Measurements from ENCODE around the gene FGF3. TPM values are rescaled to one million over a fixed set of nuclear protein-coding genes. Genes with fewer than 3 reads are reported as not detected.

FGF3 gene
- total and polyA plus RNA-seq, 2 donors from 2014 or later: not detected

GRCh38 chr11:69822676-69823494 is 3.7 kb upstream of the FGF3 start:
- H3K4me1 ChIP-seq (ENCODE audit: control insufficient read depth in 2 of 3, insufficient read depth in 2 of 3, low read depth in 1 of 3, low read length in 3 of 3): no peaks in the 10 kb centered on the region
- intact Hi-C loops (cut with DNase I): no loop called here
- no peak for FAIRE-seq
- peaks cover 11% of the 10 kb centered on the region for H3K27me3 ChIP-seq (ENCODE audit: control insufficient read depth, insufficient read depth, low read length)
- TF ChIP-seq CTCF (IDR thresholded peaks at IDR 0.05; ENCODE audit: borderline replicate concordance, extremely low read depth, insufficient read depth): no peak
- no peak overlapping the region for H3K4me3 ChIP-seq (ENCODE audit: low read length in 3 of 3)
- no peak overlapping the region for H3K9ac ChIP-seq (ENCODE audit: low read length in 3 of 3)
- H3K36me3 ChIP-seq (ENCODE audit: control insufficient read depth in 2 of 3, insufficient read depth in 3 of 3, low read length in 3 of 3): no peaks in the 10 kb centered on the region
- no peak for DNase-seq
- H3K27ac ChIP-seq (ENCODE audit: low read depth in 2 of 2, low read length in 2 of 2): no peak overlapping the region
- peaks cover 0 to 3% (median 0%) of the 10 kb centered on the region in 3 donors for H3K9me3 ChIP-seq (ENCODE audit: control insufficient read depth in 2 of 3, insufficient read depth in 1 of 3, low read length in 3 of 3)

GRCh38 chr11:69821511-69822040 is 2.4 kb upstream of the FGF3 start:
- intact Hi-C loops (cut with DNase I): no loop called here
- TF ChIP-seq CTCF (IDR thresholded peaks at IDR 0.05; ENCODE audit: borderline replicate concordance, extremely low read depth, insufficient read depth): no peak
- Histone ChIP-seq H3K36me3 (ENCODE audit: control insufficient read depth in 2 of 3, insufficient read depth in 3 of 3, low read length in 3 of 3) (no peaks in the 10 kb centered on the region), H3K9me3 (ENCODE audit: control insufficient read depth in 2 of 3, insufficient read depth in 1 of 3, low read length in 3 of 3) (no peaks in the 10 kb centered on the region), H3K9ac (ENCODE audit: low read length in 3 of 3) (no peak overlapping the region), H3K27ac (ENCODE audit: low read depth in 2 of 2, low read length in 2 of 2) (no peak overlapping the region), H3K27me3 (ENCODE audit: control insufficient read depth, insufficient read depth, low read length) (peaks cover 14% of the 10 kb centered on the region), H3K4me3 (ENCODE audit: low read length in 3 of 3) (no peak overlapping the region), H3K4me1 (ENCODE audit: control insufficient read depth in 2 of 3, insufficient read depth in 2 of 3, low read depth in 1 of 3, low read length in 3 of 3) (no peaks in the 10 kb centered on the region)
- no peak for DNase-seq
- FAIRE-seq: no peak

- TF ChIP-seq CTCF (IDR thresholded peaks at IDR 0.05; ENCODE audit: borderline replicate concordance, extremely low read depth, insufficient read depth): no peak
- intact Hi-C loops (cut with DNase I): no loop called here
- H3K27ac ChIP-seq (ENCODE audit: low read depth in 2 of 2, low read length in 2 of 2): no peak overlapping the region
- H3K9me3 ChIP-seq (ENCODE audit: control insufficient read depth in 2 of 3, insufficient read depth in 1 of 3, low read length in 3 of 3): no peaks in the 10 kb centered on the region
- no peak overlapping the region for H3K9ac ChIP-seq (ENCODE audit: low read length in 3 of 3)
- H3K27me3 ChIP-seq (ENCODE audit: control insufficient read depth, insufficient read depth, low read length): peaks cover 16% of the 10 kb centered on the region
- FAIRE-seq (no peak), DNase-seq (peak in 1 of 5 donors; percentile 32)
- no peak overlapping the region for H3K4me3 ChIP-seq (ENCODE audit: low read length in 3 of 3)
- no peaks in the 10 kb centered on the region for H3K4me1 ChIP-seq (ENCODE audit: control insufficient read depth in 2 of 3, insufficient read depth in 2 of 3, low read depth in 1 of 3, low read length in 3 of 3)
- H3K36me3 ChIP-seq (ENCODE audit: control insufficient read depth in 2 of 3, insufficient read depth in 3 of 3, low read length in 3 of 3): no peaks in the 10 kb centered on the region
Measured at GRCh38 chr11:69820441-69820840, 1.2 kb upstream of the FGF3 start.

Measured in kidney (tissue), 14 donors.